ENCODE measurements around the gene CFAP100. TPM values are rescaled to one million over a fixed set of nuclear protein-coding genes. Genes with fewer than 3 reads are reported as not detected.

CFAP100 gene
- total and polyA plus RNA-seq, 9 of the 15 experiments (the other 6 are each of a cell fraction or from before 2014, with no cell fraction given), result not detected

GRCh38 chr3:126389112-126389793 is 5.5 kb upstream of the CFAP100 start (continued):
- TF ChIP-seq, protein P1, sequence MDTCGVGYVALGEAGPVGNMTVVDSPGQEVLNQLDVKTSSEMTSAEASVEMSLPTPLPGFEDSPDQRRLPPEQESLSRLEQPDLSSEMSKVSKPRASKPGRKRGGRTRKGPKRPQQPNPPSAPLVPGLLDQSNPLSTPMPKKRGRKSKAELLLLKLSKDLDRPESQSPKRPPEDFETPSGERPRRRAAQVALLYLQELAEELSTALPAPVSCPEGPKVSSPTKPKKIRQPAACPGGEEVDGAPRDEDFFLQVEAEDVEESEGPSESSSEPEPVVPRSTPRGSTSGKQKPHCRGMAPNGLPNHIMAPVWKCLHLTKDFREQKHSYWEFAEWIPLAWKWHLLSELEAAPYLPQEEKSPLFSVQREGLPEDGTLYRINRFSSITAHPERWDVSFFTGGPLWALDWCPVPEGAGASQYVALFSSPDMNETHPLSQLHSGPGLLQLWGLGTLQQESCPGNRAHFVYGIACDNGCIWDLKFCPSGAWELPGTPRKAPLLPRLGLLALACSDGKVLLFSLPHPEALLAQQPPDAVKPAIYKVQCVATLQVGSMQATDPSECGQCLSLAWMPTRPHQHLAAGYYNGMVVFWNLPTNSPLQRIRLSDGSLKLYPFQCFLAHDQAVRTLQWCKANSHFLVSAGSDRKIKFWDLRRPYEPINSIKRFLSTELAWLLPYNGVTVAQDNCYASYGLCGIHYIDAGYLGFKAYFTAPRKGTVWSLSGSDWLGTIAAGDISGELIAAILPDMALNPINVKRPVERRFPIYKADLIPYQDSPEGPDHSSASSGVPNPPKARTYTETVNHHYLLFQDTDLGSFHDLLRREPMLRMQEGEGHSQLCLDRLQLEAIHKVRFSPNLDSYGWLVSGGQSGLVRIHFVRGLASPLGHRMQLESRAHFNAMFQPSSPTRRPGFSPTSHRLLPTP (IDR thresholded peaks at IDR 0.05; ENCODE audit: borderline replicate concordance, extremely low read depth, insufficient read length), result no peak
- TF ChIP-seq NCOA4 (IDR thresholded peaks at IDR 0.05; ENCODE audit: partially characterized antibody) (no peak), GMEB1 (CRISPR knock-in tag; IDR thresholded peaks at IDR 0.05) (no peak; the same call in 1 of the 2 replicates), PCBP2 (IDR thresholded peaks at IDR 0.05; ENCODE audit: low read depth, low read length, poor library complexity, severe bottlenecking) (no peak), ZNF146 (CRISPR knock-in tag; IDR thresholded peaks at IDR 0.05; ENCODE audit: unreplicated experiment) (no peak), SMAD4 (CRISPR knock-in tag; conservative IDR thresholded peaks at IDR 0.05) (peak; percentile 62; the same call in 1 of the 2 replicates), ZNF324 (CRISPR knock-in tag; IDR thresholded peaks at IDR 0.05) (no peak)
- TF ChIP-seq, protein P2, sequence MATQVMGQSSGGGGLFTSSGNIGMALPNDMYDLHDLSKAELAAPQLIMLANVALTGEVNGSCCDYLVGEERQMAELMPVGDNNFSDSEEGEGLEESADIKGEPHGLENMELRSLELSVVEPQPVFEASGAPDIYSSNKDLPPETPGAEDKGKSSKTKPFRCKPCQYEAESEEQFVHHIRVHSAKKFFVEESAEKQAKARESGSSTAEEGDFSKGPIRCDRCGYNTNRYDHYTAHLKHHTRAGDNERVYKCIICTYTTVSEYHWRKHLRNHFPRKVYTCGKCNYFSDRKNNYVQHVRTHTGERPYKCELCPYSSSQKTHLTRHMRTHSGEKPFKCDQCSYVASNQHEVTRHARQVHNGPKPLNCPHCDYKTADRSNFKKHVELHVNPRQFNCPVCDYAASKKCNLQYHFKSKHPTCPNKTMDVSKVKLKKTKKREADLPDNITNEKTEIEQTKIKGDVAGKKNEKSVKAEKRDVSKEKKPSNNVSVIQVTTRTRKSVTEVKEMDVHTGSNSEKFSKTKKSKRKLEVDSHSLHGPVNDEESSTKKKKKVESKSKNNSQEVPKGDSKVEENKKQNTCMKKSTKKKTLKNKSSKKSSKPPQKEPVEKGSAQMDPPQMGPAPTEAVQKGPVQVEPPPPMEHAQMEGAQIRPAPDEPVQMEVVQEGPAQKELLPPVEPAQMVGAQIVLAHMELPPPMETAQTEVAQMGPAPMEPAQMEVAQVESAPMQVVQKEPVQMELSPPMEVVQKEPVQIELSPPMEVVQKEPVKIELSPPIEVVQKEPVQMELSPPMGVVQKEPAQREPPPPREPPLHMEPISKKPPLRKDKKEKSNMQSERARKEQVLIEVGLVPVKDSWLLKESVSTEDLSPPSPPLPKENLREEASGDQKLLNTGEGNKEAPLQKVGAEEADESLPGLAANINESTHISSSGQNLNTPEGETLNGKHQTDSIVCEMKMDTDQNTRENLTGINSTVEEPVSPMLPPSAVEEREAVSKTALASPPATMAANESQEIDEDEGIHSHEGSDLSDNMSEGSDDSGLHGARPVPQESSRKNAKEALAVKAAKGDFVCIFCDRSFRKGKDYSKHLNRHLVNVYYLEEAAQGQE (IDR thresholded peaks at IDR 0.05; ENCODE audit: borderline replicate concordance), result peak; percentile 87
- TF ChIP-seq, protein P2 (CRISPR knock-in tag; IDR thresholded peaks at IDR 0.05; ENCODE audit: low read depth), result no peak
- TF ChIP-seq, protein P3, sequence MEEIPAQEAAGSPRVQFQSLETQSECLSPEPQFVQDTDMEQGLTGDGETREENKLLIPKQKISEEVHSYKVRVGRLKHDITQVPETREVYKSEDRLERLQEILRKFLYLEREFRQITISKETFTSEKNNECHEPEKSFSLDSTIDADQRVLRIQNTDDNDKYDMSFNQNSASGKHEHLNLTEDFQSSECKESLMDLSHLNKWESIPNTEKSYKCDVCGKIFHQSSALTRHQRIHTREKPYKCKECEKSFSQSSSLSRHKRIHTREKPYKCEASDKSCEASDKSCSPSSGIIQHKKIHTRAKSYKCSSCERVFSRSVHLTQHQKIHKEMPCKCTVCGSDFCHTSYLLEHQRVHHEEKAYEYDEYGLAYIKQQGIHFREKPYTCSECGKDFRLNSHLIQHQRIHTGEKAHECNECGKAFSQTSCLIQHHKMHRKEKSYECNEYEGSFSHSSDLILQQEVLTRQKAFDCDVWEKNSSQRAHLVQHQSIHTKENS (CRISPR knock-in tag; IDR thresholded peaks at IDR 0.05), result no peak
- TF ChIP-seq, protein P4, sequence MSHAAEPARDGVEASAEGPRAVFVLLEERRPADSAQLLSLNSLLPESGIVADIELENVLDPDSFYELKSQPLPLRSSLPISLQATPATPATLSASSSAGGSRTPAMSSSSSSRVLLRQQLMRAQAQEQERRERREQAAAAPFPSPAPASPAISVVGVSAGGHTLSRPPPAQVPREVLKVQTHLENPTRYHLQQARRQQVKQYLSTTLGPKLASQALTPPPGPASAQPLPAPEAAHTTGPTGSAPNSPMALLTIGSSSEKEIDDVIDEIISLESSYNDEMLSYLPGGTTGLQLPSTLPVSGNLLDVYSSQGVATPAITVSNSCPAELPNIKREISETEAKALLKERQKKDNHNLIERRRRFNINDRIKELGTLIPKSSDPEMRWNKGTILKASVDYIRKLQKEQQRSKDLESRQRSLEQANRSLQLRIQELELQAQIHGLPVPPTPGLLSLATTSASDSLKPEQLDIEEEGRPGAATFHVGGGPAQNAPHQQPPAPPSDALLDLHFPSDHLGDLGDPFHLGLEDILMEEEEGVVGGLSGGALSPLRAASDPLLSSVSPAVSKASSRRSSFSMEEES (CRISPR knock-in tag; IDR thresholded peaks at IDR 0.05), result no peak

All from K562 (cell line).